Skeletal muscle satellite cell (primary cell): Measurements from ENCODE around the gene RNPEPL1.
"Not testable (repeated sequence)": the region's sequence is repeated elsewhere in the genome, so short reads cannot be mapped to it uniquely, and the experiment has no call there.

Experiments used
- H3K27me3 ChIP-seq: 2 replicates; pipeline ENCODE4 v1.7.0; 2013; ENCODE audit warnings: low read length; ENCODE audit not compliant: control insufficient read depth, insufficient read depth
- H3K36me3 ChIP-seq: 2 replicates; pipeline ENCODE4 v1.7.0; 2013; ENCODE audit warnings: mild to moderate bottlenecking, control low read depth, low read length; ENCODE audit not compliant: insufficient read depth
- H3K4me1 ChIP-seq: 2 replicates; pipeline ENCODE4 v1.7.0; 2013; ENCODE audit warnings: low read length; ENCODE audit not compliant: control insufficient read depth, insufficient read depth
- H3K4me2 ChIP-seq: 2 replicates; pipeline ENCODE4 v1.7.0; 2013; ENCODE audit warnings: mild to moderate bottlenecking, low read length
- H3K4me3 ChIP-seq: 2 replicates; pipeline ENCODE4 v1.7.0; 2013; ENCODE audit warnings: low read length
- H3K9ac ChIP-seq: 2 replicates; pipeline ENCODE4 v1.7.0; 2013; ENCODE audit warnings: mild to moderate bottlenecking, low read depth, low read length, moderate library complexity
- H3K9me3 ChIP-seq: replicated peaks from 2 replicates; pipeline ENCODE4 v1.7.0; 2013; ENCODE audit warnings: mild to moderate bottlenecking, control low read depth, low read length

Gene RNPEPL1

DNA sequence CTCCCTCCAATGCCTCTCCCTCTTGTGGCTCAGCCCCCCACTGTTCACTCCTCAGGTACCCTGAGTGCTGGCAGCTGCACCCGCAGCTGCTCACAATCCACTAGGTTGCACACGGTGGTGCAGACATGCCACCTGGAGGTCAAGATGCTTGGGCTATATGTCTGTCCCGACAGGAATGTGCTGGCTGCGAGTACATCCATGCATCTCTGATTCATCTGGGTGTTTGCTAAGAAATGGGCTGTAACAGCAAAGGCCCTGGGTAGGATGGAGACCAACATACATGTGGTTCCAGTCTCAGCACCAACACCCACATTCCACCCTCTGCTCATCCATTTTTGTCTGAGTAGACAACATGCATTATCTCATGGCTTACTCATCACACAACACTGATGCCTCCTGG, 41.8 kb upstream of the RNPEPL1 start:
- H3K9ac ChIP-seq, result no peak overlapping the region
- no peaks in the 10 kb centered on the region for H3K27me3 ChIP-seq
- H3K36me3 ChIP-seq, result peaks cover 30% of the 10 kb centered on the region
- no peaks in the 10 kb centered on the region for H3K4me1 ChIP-seq
- no peak overlapping the region for H3K4me3 ChIP-seq
- H3K9me3 ChIP-seq, result peaks cover 8% of the 10 kb centered on the region
- no peak overlapping the region for H3K4me2 ChIP-seq

- Histone ChIP-seq H3K9ac (no peak overlapping the region), H3K36me3 (peaks cover 29% of the 10 kb centered on the region), H3K9me3 (peaks cover 10% of the 10 kb centered on the region), H3K27me3 (no peaks in the 10 kb centered on the region), H3K4me2 (no peak overlapping the region), H3K4me1 (no peaks in the 10 kb centered on the region), H3K4me3 (no peak overlapping the region)
Observed at GRCh38 chr2:240527153-240527750, 41.0 kb upstream of the RNPEPL1 start.

DNA sequence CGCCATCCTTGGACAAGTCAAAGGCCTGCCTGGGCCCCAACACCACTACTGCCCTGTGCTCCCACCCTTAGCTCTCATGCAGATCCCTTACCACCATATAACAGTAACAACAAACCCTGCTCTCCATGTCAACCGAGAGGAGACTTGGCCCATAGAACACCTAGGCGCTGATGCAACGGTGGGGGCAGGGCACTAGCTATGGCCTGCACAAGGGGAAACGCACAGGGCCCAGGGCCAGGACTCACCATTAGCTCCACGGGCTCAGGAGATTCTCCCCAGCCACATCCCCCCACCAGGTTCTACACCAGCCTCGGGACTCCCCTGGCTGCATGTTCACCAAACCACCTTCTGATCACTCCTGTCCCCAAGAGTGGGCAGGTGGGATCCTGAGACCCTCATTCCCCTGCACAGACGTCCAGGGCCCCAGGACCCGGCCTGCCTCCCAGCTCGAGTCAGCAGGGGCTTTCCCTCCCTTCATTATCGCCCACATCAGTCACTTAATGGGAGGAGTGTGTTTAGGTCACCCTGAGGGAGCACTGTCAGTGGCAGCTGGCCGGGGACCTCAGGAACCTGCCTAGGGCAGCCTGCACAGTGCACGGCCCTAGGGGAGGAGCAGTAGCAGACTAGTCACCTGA, 39.8 kb upstream of the RNPEPL1 start:
- H3K9me3 ChIP-seq, result peaks cover 10% of the 10 kb centered on the region
- H3K36me3 ChIP-seq, result peaks cover 23% of the 10 kb centered on the region
- no peak overlapping the region for H3K4me2 ChIP-seq
- no peaks in the 10 kb centered on the region for H3K27me3 ChIP-seq
- no peak overlapping the region for H3K9ac ChIP-seq
- H3K4me3 ChIP-seq, result no peak overlapping the region
- no peaks in the 10 kb centered on the region for H3K4me1 ChIP-seq

GRCh38 chr2:240529344-240529999, 38.8 kb upstream of the RNPEPL1 start:
- no peaks in the 10 kb centered on the region for H3K27me3 ChIP-seq
- H3K4me2 ChIP-seq, result no peak overlapping the region
- no peak overlapping the region for H3K4me3 ChIP-seq
- H3K36me3 ChIP-seq, result peaks cover 21% of the 10 kb centered on the region
- no peaks in the 10 kb centered on the region for H3K4me1 ChIP-seq
- H3K9ac ChIP-seq, result no peak overlapping the region
- H3K9me3 ChIP-seq, result peaks cover 10% of the 10 kb centered on the region

- H3K27me3 ChIP-seq, result no peaks in the 10 kb centered on the region
- H3K9ac ChIP-seq, result no peak overlapping the region
- H3K4me1 ChIP-seq, result no peaks in the 10 kb centered on the region
- no peak overlapping the region for H3K4me3 ChIP-seq
- H3K9me3 ChIP-seq, result peaks cover 9% of the 10 kb centered on the region
- peaks cover 18% of the 10 kb centered on the region for H3K36me3 ChIP-seq
- no peak overlapping the region for H3K4me2 ChIP-seq
Observed at GRCh38 chr2:240530181-240530580, 38.1 kb upstream of the RNPEPL1 start.

- Histone ChIP-seq H3K4me3 (no peak overlapping the region), H3K4me2 (no peak overlapping the region), H3K27me3 (no peaks in the 10 kb centered on the region), H3K4me1 (no peaks in the 10 kb centered on the region), H3K36me3 (peaks cover 11% of the 10 kb centered on the region), H3K9me3 (peaks cover 5% of the 10 kb centered on the region), H3K9ac (no peak overlapping the region)
Observed at GRCh38 chr2:240531038-240531437, 37.2 kb upstream of the RNPEPL1 start.

DNA sequence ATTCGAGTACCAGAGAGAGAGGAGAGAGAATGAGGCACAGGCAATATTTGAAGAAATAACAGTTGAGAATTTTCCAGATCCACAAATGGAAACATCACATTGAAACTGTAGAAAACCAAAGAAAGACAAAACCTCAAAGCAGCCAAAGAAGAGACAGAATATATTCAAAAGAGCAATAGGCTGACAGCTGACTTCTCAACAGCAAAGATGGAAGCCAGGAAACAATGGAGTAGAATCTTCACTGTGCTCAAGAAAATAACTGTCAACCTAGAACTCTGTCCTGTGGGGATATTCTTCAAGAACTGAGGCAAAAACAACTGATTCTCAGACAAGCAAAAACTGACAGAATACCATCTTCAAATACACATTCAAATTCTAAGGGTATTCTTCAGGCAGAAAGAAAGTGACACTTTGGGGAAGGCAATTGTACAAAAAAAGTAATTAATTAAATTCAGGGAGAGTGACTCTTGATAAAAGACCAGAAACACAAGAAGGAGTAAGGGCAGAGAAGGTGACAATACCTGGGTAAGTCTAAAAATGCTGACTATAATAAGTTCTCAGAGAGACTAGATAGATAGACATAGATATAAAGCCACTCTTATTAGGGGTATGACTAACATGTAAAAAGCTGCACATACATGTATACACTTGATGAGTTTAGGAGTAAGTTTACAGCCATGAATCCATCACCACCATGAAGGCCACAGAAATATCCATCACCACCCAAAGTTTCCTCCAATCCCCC, 36.1 kb upstream of the RNPEPL1 start:
- Histone ChIP-seq H3K9ac (no peak overlapping the region), H3K36me3 (peaks cover 12% of the 10 kb centered on the region), H3K4me2 (no peak overlapping the region), H3K9me3 (peaks cover 3% of the 10 kb centered on the region), H3K4me3 (no peak overlapping the region), H3K27me3 (no peaks in the 10 kb centered on the region), H3K4me1 (no peaks in the 10 kb centered on the region)

- H3K9me3 ChIP-seq, result no peaks in the 10 kb centered on the region
- no peak overlapping the region for H3K9ac ChIP-seq
- H3K27me3 ChIP-seq, result no peaks in the 10 kb centered on the region
- H3K36me3 ChIP-seq, result peaks cover 13% of the 10 kb centered on the region
- no peak overlapping the region for H3K4me3 ChIP-seq
- no peak overlapping the region for H3K4me2 ChIP-seq
- H3K4me1 ChIP-seq, result no peaks in the 10 kb centered on the region
Observed at GRCh38 chr2:240538031-240538780, 30.1 kb upstream of the RNPEPL1 start.

- H3K4me3 ChIP-seq, result not testable (repeated sequence)
Observed at GRCh38 chr2:240539101-240539500, 29.2 kb upstream of the RNPEPL1 start.

DNA sequence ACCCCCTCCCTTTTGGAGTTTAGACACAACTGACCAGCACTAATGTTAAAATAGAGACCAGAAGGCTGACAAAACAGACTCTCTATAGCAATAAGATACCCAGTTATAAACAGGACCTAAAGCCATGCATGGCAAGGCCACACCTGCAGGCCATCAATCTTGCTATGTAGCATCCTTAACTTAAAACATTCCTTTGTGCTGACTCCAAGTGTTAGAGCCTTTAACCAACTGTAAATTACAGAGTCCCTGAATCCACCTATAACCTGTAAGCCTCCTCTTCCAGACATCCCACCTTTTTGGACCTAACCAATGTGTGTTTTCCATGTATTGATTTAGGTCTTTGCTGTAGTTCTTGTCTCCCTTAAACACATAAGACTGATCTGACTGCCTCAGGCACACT, 28.4 kb upstream of the RNPEPL1 start:
- Histone ChIP-seq H3K36me3 (peaks cover 13% of the 10 kb centered on the region), H3K4me1 (no peaks in the 10 kb centered on the region), H3K27me3 (no peaks in the 10 kb centered on the region), H3K9me3 (no peaks in the 10 kb centered on the region), H3K4me2 (no peak overlapping the region), H3K9ac (no peak overlapping the region), H3K4me3 (no peak overlapping the region)

More at GRCh38 chr2:240539101-240539500, 29.2 kb upstream of the RNPEPL1 start:
- not testable (repeated sequence) for H3K9ac ChIP-seq, H3K27me3 ChIP-seq, H3K4me2 ChIP-seq, H3K9me3 ChIP-seq, H3K4me1 ChIP-seq
- H3K36me3 ChIP-seq, result peaks cover 13% of the 10 kb centered on the region

- no peaks in the 10 kb centered on the region for H3K27me3 ChIP-seq
- H3K9me3 ChIP-seq, result no peaks in the 10 kb centered on the region
- no peak overlapping the region for H3K9ac ChIP-seq
- H3K36me3 ChIP-seq, result no peaks in the 10 kb centered on the region
- H3K4me3 ChIP-seq, result no peak overlapping the region
- H3K4me2 ChIP-seq, result no peak overlapping the region
- no peaks in the 10 kb centered on the region for H3K4me1 ChIP-seq
Observed at GRCh38 chr2:240551288-240551687, 17.0 kb upstream of the RNPEPL1 start.
